Ovary (tissue), 3 donors: ENCODE results near the gene TSACC.
"Not testable (repeated sequence)": the region's sequence is repeated elsewhere in the genome, so short reads cannot be mapped to it uniquely, and the experiment has no call there.

Experiments used
- CTCF ChIP-seq, 3 donors: fragments of 450-650 bp in 2 of 3; fragments of 200-600 bp in 1 of 3; IDR thresholded peaks; one replicate each; pipeline versions ENCODE4 v1.5.1 to v1.8.0; 2016 to 2022; ENCODE audit warnings: antibody characterized with exemption in 3 of 3, mild to moderate bottlenecking in 1 of 3
- EP300 ChIP-seq: sonication (generic); formaldehyde crosslinking; IDR thresholded peaks from one replicate; pipeline ENCODE4 v1.6.1; 2017; ENCODE audit warnings: antibody characterized with exemption
- donor health status: DM: no; HTN: no; CAD: no.

DNA sequence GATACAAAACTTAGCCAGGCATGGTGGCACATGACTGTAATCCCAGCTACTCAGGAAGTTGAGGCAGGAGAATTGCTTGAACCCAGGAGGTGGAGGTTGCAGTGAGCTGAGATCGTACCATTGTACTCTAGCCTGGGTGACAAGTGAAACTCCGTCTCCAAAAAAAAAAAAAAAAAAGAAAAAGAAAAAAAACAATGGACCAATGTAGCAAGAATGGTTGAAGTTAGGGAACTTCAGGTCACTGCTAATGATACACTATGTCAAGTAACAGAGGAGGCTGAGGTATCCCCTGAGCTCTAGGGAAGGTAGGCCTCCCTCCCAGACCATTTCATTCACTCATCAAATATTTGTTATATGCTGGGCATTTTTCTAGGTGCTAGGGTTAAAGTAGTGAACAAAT is 7.7 kb downstream of the TSACC start:
- not testable (repeated sequence) for TF ChIP-seq EP300; CTCF (IDR thresholded peaks at IDR 0.05)
